IgD-negative memory B cell (primary cell): Measurements from ENCODE around the gene ADGB. TPM values are rescaled to one million over a fixed set of nuclear protein-coding genes. Genes with fewer than 3 reads are reported as not detected.
"Not testable (repeated sequence)": the region's sequence is repeated elsewhere in the genome, so short reads cannot be mapped to it uniquely, and the experiment has no call there.

Experiments used
- H3K27ac Mint-ChIP-seq, 3 donors: one replicate each; pipeline ENCODE4 v1.8.0; 2020 to 2022; ENCODE audit warnings: mild to moderate bottlenecking in 3 of 3, mixed read lengths in 3 of 3, moderate library complexity in 1 of 3
- H3K27me3 Mint-ChIP-seq: one replicate; pipeline ENCODE4 v1.8.0; 2021; ENCODE audit warnings: mixed read lengths
- H3K36me3 Mint-ChIP-seq: one replicate; pipeline ENCODE4 v1.8.0; 2020; ENCODE audit warnings: mild to moderate bottlenecking, mixed read lengths
- H3K4me1 Mint-ChIP-seq, 3 donors: one replicate each; pipeline ENCODE4 v1.8.0; 2020 to 2022; ENCODE audit warnings: mixed read lengths in 3 of 3, mild to moderate bottlenecking in 1 of 3
- H3K4me3 Mint-ChIP-seq, 4 donors: one replicate each; pipeline ENCODE4 v1.8.0; 2020 to 2022; ENCODE audit warnings: mild to moderate bottlenecking in 4 of 4, mixed read lengths in 4 of 4, moderate library complexity in 3 of 4
- H3K9me3 Mint-ChIP-seq, 3 donors: one replicate each; pipeline ENCODE4 v1.8.0; 2020 to 2021; ENCODE audit warnings: mixed read lengths in 3 of 3, mild to moderate bottlenecking in 1 of 3
- polyA plus RNA-seq: library from polyadenylated mRNA; unstranded; fragments of 300-500 nt; fragmentation: Illumina TruSeq; gene quantifications from one replicate; pipeline ENCODE4 v1.2.3, GENCODE V29; 2021

ADGB gene
- polyA plus RNA-seq, 1 donor from 2014 or later: not detected

DNA sequence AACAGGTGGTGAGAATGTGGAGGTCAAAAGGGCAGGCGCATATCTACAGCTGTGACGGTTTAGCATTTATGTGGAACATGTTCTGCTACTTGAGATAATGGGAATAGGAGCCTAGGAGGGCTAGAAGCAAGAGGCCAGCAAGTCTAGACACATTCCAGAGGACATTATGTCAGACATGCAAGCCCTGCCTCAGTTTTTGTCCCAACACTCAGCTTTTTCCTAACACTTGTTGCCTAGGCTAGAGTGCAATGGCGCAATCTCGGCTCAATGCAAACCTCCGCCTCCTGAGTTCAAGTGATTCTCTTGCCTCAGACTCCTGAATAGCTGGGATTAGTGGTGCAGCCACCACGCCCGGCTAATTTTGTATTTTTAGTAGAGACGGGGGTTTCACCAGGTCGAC, 210.2 kb downstream of the ADGB start:
- not testable (repeated sequence) for H3K4me1 Mint-ChIP-seq, H3K9me3 Mint-ChIP-seq, H3K27me3 Mint-ChIP-seq, H3K36me3 Mint-ChIP-seq, H3K27ac Mint-ChIP-seq, H3K4me3 Mint-ChIP-seq

DNA sequence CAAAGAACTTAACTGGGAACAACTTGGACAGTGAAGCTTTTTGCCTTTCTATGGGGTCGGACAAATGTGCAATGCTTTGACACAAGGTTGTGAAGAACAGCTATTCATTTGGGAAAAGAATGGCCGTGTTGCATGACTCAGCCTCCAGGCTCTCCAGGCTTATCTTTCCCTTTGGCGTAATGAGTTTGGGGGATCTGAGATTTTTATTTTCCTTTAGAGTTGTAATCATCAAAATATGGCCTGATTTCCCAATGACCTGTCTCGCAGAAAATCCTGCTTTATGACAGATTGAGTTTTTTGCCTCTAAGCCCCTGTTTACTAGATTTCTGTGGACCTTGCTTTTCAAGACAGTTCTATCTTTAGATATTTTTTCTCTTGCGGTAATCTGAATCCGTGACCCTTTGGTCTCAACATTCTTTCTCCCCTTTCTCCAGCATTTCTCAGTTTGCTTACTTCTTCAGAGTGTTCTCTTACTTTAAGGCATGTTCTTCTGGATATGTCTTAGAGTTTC, 214.1 kb downstream of the ADGB start:
- H3K36me3 Mint-ChIP-seq, H3K27ac Mint-ChIP-seq, H3K4me1 Mint-ChIP-seq, H3K27me3 Mint-ChIP-seq, H3K9me3 Mint-ChIP-seq, H3K4me3 Mint-ChIP-seq: not testable (repeated sequence)

DNA sequence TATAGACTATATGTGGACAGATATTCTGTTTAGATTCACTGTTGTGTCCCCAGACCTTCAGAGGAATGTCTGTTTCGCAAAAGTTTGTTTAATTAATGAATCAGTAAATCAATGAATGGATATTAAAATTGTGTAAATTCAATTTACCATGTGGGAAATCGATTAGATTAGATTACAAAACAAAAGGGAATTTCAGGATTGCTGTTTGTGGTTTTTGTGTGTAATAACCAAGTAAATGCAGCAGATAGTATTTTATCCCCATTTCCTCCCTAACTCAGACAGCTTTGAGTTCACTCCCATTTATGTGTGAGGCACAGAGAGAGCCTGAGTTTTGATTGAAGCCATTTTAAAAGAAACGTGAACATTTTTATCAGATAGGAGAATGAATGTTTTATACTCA, 214.8 kb downstream of the ADGB start:
- H3K36me3 Mint-ChIP-seq: no peaks in the 10 kb centered on the region
- no peaks in the 10 kb centered on the region for H3K4me1 Mint-ChIP-seq
- no peaks in the 10 kb centered on the region for H3K9me3 Mint-ChIP-seq
- peaks cover 1% of the 10 kb centered on the region for H3K27me3 Mint-ChIP-seq
- H3K27ac Mint-ChIP-seq: no peak overlapping the region
- H3K4me3 Mint-ChIP-seq: no peak overlapping the region

DNA sequence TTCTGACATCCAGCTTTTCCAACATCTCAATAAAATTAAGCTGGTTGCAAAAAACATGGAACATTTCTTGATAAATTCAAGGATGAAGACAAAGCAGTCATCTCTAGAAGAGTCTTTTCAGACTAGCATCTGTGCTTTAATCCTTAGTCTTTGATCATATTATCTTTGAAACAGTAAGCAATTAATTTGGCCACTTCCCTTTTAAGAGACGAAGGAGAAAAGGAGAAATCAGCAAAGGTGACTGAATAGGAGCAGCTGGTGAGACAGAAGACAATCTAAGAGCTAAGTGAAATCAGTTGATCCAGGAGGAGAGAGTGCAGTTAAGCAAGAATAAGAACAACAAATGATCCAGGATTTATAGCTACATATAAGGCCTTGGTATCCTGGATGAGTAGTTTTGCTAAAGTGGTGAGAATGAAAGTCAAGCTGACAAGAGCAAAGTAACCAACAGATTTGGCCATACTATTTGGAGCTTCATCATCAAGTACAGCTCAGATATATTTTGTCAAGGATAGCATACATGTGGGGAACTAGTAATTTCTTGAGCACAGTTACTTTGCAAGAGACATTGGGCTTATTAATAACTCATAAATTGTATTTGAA, 215.5 kb downstream of the ADGB start:
- no peak overlapping the region for H3K27ac Mint-ChIP-seq
- no peaks in the 10 kb centered on the region for H3K9me3 Mint-ChIP-seq
- H3K4me3 Mint-ChIP-seq: no peak overlapping the region
- H3K27me3 Mint-ChIP-seq: peaks cover 1% of the 10 kb centered on the region
- no peaks in the 10 kb centered on the region for H3K36me3 Mint-ChIP-seq
- H3K4me1 Mint-ChIP-seq: no peaks in the 10 kb centered on the region

DNA sequence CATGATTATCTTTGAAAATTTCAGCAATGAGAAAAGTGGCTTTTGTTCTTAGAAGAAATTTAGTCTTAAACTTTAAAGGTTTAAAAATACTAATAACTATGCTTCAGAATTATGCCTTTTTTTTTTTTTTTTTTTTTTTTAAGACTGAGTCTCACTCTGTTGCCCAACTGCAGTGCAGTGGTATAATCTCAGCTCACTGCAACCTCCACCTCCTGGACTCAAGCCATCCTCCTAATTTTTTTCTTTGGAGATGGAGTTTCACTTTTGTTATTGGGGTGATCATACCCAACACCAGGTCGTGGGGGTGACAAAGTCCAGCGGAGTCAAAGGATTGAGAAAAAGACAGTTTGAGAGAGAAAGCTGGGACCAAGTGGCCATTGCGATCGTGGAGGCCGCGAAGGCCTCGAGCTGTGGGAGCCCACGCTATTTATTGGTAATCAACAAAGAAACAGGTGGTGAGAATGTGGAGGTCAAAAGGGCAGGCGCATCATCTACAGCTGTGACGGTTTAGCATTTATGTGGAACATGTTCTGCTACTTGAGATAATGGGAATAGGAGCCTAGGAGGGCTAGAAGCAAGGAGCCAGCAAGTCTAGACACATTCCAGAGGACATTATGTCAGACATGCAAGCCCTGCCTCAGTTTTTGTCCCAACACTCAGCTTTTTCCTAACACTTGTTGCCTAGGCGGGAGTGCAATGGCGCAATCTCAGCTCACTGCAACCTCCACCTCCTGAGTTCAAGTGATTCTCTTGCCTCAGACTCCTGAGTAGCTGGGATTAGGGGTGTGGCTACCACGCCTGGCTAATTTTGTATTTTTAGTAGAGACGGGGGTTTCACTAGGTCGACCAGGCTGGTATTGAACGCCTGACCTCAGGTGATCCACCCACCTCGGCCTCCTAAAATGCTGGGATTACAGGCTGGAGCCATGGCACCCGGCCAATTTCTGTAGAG, 217.0 kb downstream of the ADGB start:
- not testable (repeated sequence) for H3K4me1 Mint-ChIP-seq, H3K9me3 Mint-ChIP-seq, H3K4me3 Mint-ChIP-seq, H3K27me3 Mint-ChIP-seq, H3K27ac Mint-ChIP-seq, H3K36me3 Mint-ChIP-seq

DNA sequence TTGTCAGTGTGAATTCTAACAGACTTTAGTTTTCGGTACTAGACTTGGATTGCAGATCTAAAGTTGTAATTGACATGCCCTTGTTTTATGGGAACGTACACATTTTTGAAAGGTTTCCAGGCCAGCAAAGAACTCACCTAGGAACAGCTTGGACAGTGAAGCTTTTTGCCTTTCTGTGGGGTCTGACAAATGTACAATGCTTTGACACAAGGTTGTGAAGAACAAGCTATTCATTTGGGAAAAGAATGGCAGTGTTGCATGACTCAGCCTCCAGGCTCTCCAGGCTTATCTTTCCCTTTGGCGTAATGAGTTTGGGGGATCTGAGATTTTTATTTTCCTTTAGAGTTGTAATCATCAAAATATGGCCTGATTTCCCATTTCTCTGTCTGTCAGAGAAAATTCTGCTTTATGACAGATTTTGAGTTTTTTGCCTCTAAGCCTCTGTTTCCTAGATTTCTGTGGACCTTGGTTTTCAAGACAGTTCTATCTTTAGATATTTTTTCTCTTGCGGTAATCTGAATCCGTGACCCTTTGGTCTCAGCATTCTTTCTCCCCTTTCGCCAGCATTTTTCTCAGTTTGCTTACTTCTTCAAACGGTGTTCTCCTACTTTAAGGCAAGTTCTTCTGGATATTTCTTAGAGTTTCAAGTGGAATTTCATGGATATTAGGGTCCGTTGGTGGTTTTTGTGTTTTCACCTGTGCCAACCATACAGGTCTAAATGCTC, 221.0 kb downstream of the ADGB start:
- Mint-ChIP-seq H3K4me3 (no peak overlapping the region), H3K4me1 (no peaks in the 10 kb centered on the region), H3K27ac (no peak overlapping the region), H3K27me3 (peaks cover 1% of the 10 kb centered on the region), H3K9me3 (no peaks in the 10 kb centered on the region), H3K36me3 (no peaks in the 10 kb centered on the region)

DNA sequence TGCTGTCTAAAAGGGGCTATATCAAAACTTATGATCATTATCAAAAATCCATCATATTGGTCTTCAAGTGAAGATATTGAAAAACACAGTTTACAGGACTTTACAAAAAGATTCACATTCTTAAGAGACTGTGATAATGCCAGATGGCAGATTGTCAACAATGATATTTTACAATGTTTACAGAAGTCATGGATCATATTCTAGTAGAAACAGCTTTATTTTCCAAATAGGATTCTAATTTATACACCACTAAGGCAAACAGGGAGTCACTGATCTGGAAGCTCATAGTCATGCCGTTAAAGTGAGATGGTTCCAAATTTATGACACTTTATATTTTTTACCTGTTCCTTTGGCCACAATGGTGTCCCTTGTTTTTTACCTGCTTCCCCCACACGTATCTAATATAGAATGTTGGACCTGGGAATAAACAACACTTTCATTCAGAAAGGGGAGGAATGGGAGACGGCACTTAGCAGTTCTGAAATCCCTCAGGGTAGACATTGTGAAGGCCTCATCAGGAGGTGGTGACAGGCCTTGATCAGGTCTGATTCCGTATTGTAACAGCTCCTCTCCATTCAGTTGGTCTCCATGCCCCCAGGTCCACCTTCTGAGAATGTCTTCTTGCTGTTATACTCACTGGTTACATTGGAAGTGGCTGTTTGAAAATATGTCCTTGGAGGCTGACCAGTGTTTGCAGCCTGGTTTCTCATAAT, 228.6 kb downstream of the ADGB start:
- peaks cover 1% of the 10 kb centered on the region for H3K36me3 Mint-ChIP-seq
- H3K4me1 Mint-ChIP-seq: no peaks in the 10 kb centered on the region
- no peak overlapping the region for H3K4me3 Mint-ChIP-seq
- no peaks in the 10 kb centered on the region for H3K9me3 Mint-ChIP-seq
- H3K27me3 Mint-ChIP-seq: peaks cover 2% of the 10 kb centered on the region
- H3K27ac Mint-ChIP-seq: no peak overlapping the region

DNA sequence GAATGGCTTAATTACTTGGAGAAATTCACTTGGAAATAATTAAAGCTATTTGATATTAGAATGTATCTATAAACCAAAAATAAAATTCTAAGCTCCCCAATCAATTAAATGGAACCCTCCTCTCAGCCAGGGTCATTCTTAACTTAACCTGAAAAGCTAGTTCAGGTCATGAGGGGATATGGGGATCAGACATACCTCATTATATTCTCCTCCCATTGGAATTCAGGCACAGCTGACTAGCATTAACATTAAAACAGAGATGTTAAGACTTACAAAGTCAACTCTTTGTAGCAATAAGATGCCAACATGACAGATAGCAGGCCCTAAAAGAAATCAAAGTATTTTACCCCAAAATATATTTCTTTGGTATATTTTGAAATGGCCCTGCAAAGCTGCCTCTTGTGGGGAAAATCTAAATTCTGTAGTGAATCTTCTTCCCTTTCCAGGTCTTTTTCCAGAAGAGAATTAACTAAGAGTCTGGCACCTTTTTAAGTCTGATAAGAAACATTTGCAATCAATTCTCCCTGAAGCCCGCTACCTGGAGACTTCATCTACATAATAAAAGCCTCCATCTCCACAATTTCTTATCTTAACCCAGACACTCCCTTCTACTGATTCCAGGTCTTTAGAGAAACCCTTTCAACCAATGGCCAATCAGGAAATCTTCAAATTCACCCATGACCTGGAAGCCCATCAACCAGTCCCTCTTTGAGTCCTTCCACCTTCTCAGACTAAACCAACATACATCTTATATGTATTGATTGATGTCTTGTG, 231.2 kb downstream of the ADGB start:
- no peak overlapping the region for H3K4me3 Mint-ChIP-seq
- no peaks in the 10 kb centered on the region for H3K9me3 Mint-ChIP-seq
- peaks cover 1% of the 10 kb centered on the region for H3K36me3 Mint-ChIP-seq
- H3K4me1 Mint-ChIP-seq: no peaks in the 10 kb centered on the region
- H3K27me3 Mint-ChIP-seq: peaks cover 2% of the 10 kb centered on the region
- H3K27ac Mint-ChIP-seq: no peak overlapping the region

DNA sequence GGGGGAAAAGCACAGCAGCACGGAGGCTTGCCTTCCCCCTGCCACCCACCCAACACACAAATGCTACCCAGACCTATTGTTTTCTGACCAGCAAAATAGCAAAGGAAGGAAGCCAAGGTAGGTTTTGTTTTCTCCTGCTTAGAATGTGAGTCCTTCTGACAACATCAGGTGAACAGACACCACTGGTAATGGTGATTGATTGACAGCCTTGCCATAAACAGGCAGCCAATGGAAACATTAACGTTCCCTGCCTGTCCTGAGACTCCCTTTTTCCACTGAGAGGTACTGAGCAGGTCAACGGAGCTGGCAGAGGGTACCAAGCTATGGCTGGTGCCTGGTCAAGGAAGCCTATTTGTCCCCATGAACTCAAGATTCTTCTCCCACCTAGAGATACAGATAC, 234.4 kb downstream of the ADGB start:
- H3K27me3 Mint-ChIP-seq: peaks cover 2% of the 10 kb centered on the region

DNA sequence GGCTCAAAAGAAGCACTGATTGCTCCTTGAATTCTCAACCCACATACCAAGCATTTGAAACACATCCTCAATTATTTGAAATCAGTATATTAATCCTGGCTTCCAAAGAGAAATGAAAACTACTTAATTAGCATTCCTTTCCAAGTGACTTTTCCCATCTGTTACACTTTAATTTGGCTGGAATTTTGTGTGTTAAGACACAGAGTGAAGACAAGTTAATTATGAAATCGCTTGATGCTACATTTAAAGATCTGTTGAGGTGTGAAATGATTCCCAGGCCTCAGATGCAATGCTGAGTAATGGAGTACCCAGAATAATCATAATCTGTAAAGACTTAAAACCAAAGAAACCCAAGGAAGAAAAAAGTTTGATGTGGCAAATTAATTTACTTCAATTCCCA, 241.4 kb downstream of the ADGB start:
- Mint-ChIP-seq H3K36me3 (no peaks in the 10 kb centered on the region), H3K4me3 (no peak overlapping the region), H3K27me3 (no peaks in the 10 kb centered on the region), H3K9me3 (peaks cover 0 to 7% (median 0%) of the 10 kb centered on the region in 3 donors), H3K27ac (no peak overlapping the region), H3K4me1 (no peaks in the 10 kb centered on the region)

More for the DNA sequence above, 234.4 kb downstream of the ADGB start:
- H3K4me3 Mint-ChIP-seq: no peak overlapping the region
- H3K9me3 Mint-ChIP-seq: no peaks in the 10 kb centered on the region
- no peaks in the 10 kb centered on the region for H3K4me1 Mint-ChIP-seq
- H3K36me3 Mint-ChIP-seq: peaks cover 1% of the 10 kb centered on the region
- no peak overlapping the region for H3K27ac Mint-ChIP-seq

DNA sequence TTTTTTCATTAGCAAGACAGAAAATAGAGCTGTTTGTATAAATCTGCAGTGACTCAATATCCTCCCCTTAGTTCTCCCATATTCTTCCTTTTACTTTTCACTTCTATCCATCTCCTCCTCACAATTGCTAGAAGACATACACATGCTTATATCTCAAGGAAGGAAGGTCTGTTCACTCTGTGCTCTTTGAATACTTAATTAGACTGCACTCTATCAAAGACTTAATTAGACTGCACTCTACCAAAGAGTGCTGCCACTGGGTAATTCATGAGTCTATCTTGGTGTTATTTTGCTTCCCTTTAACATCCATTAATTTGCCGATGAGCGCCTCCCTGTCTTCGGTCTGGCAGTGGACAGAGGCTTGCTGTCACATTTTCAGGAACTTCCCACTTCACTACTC, 241.9 kb downstream of the ADGB start:
- Mint-ChIP-seq H3K27me3 (no peaks in the 10 kb centered on the region), H3K36me3 (no peaks in the 10 kb centered on the region), H3K27ac (no peak overlapping the region), H3K4me1 (no peaks in the 10 kb centered on the region), H3K9me3 (peaks cover 0 to 9% (median 0%) of the 10 kb centered on the region in 3 donors), H3K4me3 (no peak overlapping the region)

DNA sequence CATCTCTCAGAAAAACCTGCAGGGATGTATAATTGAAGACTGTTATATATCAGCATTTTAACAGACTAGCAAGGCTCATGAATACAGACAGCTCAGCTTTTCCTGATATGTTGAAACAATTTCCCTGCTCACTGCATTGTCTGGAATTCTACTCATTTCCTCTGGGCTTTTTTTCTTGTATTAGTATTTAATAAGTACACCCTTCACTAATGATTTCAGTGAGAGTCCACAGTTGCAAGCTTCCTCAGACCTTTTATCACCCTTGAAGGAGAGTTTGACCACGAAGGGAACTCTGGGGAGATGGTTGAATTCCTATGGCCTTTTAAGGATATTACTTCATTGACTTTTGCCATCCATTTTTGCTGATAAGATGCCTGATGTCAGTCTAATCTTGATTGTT, 248.7 kb downstream of the ADGB start:
- no peaks in the 10 kb centered on the region for H3K4me1 Mint-ChIP-seq
- no peak overlapping the region for H3K4me3 Mint-ChIP-seq
- H3K9me3 Mint-ChIP-seq: peaks cover 0 to 14% (median 2%) of the 10 kb centered on the region in 3 donors
- H3K36me3 Mint-ChIP-seq: peaks cover 3% of the 10 kb centered on the region
- H3K27ac Mint-ChIP-seq: no peak overlapping the region
- peaks cover 11% of the 10 kb centered on the region for H3K27me3 Mint-ChIP-seq

DNA sequence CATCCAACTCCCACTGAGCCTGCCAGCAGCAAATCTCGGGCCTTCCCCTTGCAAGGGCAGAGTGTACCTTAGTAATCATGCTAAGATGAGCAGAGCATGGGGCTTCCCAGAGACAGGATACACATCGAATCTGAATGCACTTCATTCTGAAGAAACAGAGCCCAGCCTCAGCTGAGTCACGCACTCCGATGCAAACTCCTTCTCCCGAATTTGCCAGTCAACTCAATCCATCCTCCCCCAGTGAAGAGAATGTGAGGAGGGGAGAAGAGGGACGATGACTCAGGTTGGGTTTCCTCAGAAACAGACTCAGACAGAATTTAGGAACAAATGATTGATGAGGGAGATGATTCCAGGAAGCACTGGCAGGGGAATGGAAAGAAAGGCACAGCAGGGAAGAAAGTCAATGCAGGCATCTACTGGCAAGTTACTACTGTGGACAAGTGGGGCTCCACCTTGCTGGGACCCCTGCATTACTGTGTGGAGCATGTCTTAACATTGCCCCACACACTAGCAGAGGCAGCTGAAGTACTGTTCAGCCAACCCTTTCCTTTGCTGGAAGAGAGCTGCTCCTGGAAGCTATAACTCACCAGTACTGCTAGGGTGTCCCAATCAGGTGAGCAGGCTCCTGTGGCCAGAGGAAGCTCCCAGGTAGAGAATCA, 251.6 kb downstream of the ADGB start:
- H3K27ac Mint-ChIP-seq: no peak overlapping the region
- peaks cover 3% of the 10 kb centered on the region for H3K36me3 Mint-ChIP-seq
- H3K9me3 Mint-ChIP-seq: peaks cover 0 to 6% (median 2%) of the 10 kb centered on the region in 3 donors
- H3K27me3 Mint-ChIP-seq: peaks cover 18% of the 10 kb centered on the region
- no peaks in the 10 kb centered on the region for H3K4me1 Mint-ChIP-seq
- no peak overlapping the region for H3K4me3 Mint-ChIP-seq

DNA sequence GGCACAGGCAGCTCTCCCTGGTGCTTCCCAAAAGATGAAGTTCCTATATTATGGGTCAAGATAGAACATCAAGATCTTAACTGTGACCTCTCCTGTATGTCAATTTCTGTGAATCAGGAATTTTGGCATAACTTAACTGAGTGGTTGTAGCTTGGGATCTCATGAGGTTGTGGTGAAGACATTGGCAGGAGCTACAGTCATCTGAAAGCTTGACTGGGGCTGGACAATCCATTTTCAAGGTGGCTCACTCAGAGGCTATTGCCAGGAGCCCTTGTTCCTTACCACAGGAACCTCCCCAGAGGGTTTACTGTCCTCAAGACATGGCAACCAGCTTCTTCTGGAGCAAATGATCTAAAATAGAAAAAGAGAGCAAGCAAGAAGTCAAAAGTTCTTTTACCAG, 252.2 kb downstream of the ADGB start:
- Mint-ChIP-seq H3K27ac (no peak overlapping the region), H3K27me3 (peaks cover 18% of the 10 kb centered on the region), H3K9me3 (peaks cover 0 to 1% (median 1%) of the 10 kb centered on the region in 3 donors), H3K4me1 (no peaks in the 10 kb centered on the region), H3K36me3 (peaks cover 3% of the 10 kb centered on the region), H3K4me3 (no peak overlapping the region)
